GM19395 (cell line): ENCODE data around the gene ADAMTS13.
A peak's percentile ranks its signal among the peaks of the same experiment; 100 is the strongest.
"Not testable (repeated sequence)": the region's sequence is repeated elsewhere in the genome, so short reads cannot be mapped to it uniquely, and the experiment has no call there.

Source experiments
- ATAC-seq: cut with Tn5 transposase; IDR thresholded peaks from one replicate; pipeline ENCODE4 v1.9.1; 2021; ENCODE audit warnings: mild to moderate bottlenecking, moderate library complexity; ENCODE audit not compliant: unreplicated experiment

ADAMTS13 gene

GRCh38 chr9:133421615-133422542 is at the start of gene ADAMTS13:
Gene ADAMTS13, plus strand, starts transcription at chr9:133422367. Its CDS starts 77 bp downstream, at chr9:133422444.
- ATAC-seq: peak; percentile 34

- ATAC-seq: no peak
Measured at GRCh38 chr9:133374612-133375115, 47.5 kb upstream of the ADAMTS13 start.

GRCh38 chr9:133375116-133375723 is 46.9 kb upstream of the ADAMTS13 start:
- ATAC-seq: peak; percentile 8

GRCh38 chr9:133375724-133376654 is 46.2 kb upstream of the ADAMTS13 start, which contains the start of the genes STKLD1 and SURF4:
Gene STKLD1, plus strand, starts transcription at chr9:133376366. Its CDS starts 108 bp downstream, at chr9:133376474.
Gene SURF4, minus strand, starts transcription at chr9:133376060. Its CDS starts 91 bp downstream, at chr9:133375969.
- ATAC-seq: peak; percentile 84

- ATAC-seq: not testable (repeated sequence)
Measured at GRCh38 chr9:133377280-133377679, 44.9 kb upstream of the ADAMTS13 start.

GRCh38 chr9:133377721-133378216 is 44.4 kb upstream of the ADAMTS13 start:
- ATAC-seq: no peak

GRCh38 chr9:133378408-133378962 is 43.7 kb upstream of the ADAMTS13 start:
- ATAC-seq: no peak

- no peak for ATAC-seq
Measured at GRCh38 chr9:133379153-133380086, 42.7 kb upstream of the ADAMTS13 start.

GRCh38 chr9:133380734-133381133 is 41.4 kb upstream of the ADAMTS13 start:
- no peak for ATAC-seq

GRCh38 chr9:133382507-133383141 is 39.5 kb upstream of the ADAMTS13 start:
- ATAC-seq: no peak

GRCh38 chr9:133383438-133383837 is 38.7 kb upstream of the ADAMTS13 start:
- no peak for ATAC-seq

GRCh38 chr9:133384736-133385321 is 37.3 kb upstream of the ADAMTS13 start:
- no peak for ATAC-seq

- no peak for ATAC-seq
Measured at GRCh38 chr9:133385452-133385851, 36.7 kb upstream of the ADAMTS13 start.

GRCh38 chr9:133386338-133386737 is 35.8 kb upstream of the ADAMTS13 start:
- ATAC-seq: no peak

GRCh38 chr9:133387680-133388079 is 34.5 kb upstream of the ADAMTS13 start:
- no peak for ATAC-seq

- no peak for ATAC-seq
Measured at GRCh38 chr9:133389025-133389557, 33.1 kb upstream of the ADAMTS13 start.

GRCh38 chr9:133389562-133389961 is 32.6 kb upstream of the ADAMTS13 start:
- ATAC-seq: no peak

- ATAC-seq: no peak
Measured at GRCh38 chr9:133390713-133391112, 31.5 kb upstream of the ADAMTS13 start.
